Suprapubic skin (tissue), 4 donors: ENCODE results near the gene ADAMTS17. TPM values are rescaled to one million over a fixed set of nuclear protein-coding genes. Genes with fewer than 3 reads are reported as not detected.

Source experiments
- DNase-seq, 2 donors: peaks; one replicate each; pipeline ENCODE4 v3.0.0-alpha.2; 2019; ENCODE audit warnings: low spot score in 2 of 2
- H3K27ac ChIP-seq: fragments of 200-600 bp; sonication (generic); one replicate; pipeline ENCODE4 v1.5.1; 2019
- H3K27me3 ChIP-seq: fragments of 200-600 bp; sonication (generic); one replicate; pipeline ENCODE4 v1.5.1; 2019
- H3K36me3 ChIP-seq: fragments of 200-600 bp; sonication (generic); one replicate; pipeline ENCODE4 v1.5.1; 2019
- H3K4me1 ChIP-seq: fragments of 200-600 bp; sonication (generic); one replicate; pipeline ENCODE4 v1.5.1; 2019
- H3K4me3 ChIP-seq: fragments of 200-600 bp; sonication (generic); one replicate; pipeline ENCODE4 v1.5.1; 2019; ENCODE audit warnings: mild to moderate bottlenecking
- H3K9me3 ChIP-seq: fragments of 200-600 bp; sonication (generic); one replicate; pipeline ENCODE4 v1.5.1; 2019
- EP300 ChIP-seq: sonication (generic); formaldehyde crosslinking; IDR thresholded peaks from one replicate; pipeline ENCODE4 v1.6.1; 2017; ENCODE audit warnings: antibody characterized with exemption
- POLR2A ChIP-seq, 2 donors: fragments of 450-650 bp; IDR thresholded peaks; one replicate each; pipeline ENCODE4 v1.6.1; 2017; ENCODE audit warnings: antibody characterized with exemption in 2 of 2, mild to moderate bottlenecking in 2 of 2, moderate library complexity in 2 of 2
- POLR2AphosphoS5 ChIP-seq, 3 donors: sonication (generic); formaldehyde crosslinking; IDR thresholded peaks; one replicate each; pipeline ENCODE4 v1.6.1; 2017; ENCODE audit warnings: antibody characterized with exemption in 3 of 3
- WGBS: methylation state at CpG from one replicate; pipeline ENCODE4 v1.1.5; 2018; 5-methylcytosine and 5-hydroxymethylcytosine counted together
- total RNA-seq, 4 donors: library from RNA; depleted of rRNA; stranded (reverse); fragments of >200 nt; gene quantifications; one replicate each; pipeline ENCODE4 v1.1.0, GENCODE V29; 2016
- TF ChIP-seq, protein P1 (sequence below), 2 donors: fragments of 200-600 bp in 1 of 2; fragments of 450-650 bp in 1 of 2; sonication (generic) in 1 of 2; IDR thresholded peaks; one replicate each; pipeline ENCODE4 v1.5.1; 2016 to 2019; ENCODE audit warnings: antibody characterized with exemption in 2 of 2, mild to moderate bottlenecking in 1 of 2, moderate library complexity in 1 of 2

Gene ADAMTS17
- total RNA-seq, 4 donors from 2014 or later = 4.2 to 12.3 (median 6.3) TPM

DNA sequence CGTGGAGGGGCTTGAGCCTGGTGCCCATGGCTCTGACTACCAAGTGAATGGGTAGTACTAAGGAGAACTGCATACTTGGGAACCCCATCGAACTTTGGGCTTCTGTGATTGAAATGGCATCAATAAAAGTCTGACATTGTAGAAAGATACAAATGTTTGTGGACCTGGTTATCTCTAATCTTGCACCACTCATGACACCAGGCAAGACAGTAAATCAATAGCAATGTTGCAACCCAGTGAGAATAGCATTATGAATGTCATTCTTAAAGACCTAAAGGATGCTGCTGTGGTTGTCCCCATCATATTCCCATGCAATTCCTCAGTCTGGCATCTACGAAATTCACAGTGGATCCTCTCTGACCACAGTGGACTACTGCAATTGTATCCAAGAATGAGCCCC, 375.0 kb downstream of the ADAMTS17 start:
- TF ChIP-seq EP300 = no peak
- WGBS = 86% methylated on average over 3 of the region's 3 CpGs

DNA sequence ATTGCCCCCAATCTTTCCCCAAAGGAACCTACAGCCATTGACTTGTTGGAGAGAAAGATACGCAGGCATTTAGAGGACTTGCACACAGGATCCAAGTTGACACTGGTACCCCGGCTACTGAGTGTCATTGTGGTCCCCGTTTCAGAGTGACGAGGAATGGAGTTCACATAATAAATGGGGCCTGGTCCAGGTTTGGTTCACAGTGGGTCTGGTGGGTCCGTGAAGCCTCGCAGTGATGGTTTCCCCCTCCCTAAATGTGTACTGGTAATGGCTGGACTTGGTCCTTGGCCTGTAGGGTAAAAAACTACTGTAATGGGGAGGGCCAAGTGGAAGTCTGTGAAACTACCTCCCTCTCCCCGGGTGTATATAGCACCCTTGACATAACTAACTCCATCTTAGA, 376.4 kb downstream of the ADAMTS17 start:
- no peak overlapping the region for H3K27ac ChIP-seq
- no peaks in the 10 kb centered on the region for H3K36me3 ChIP-seq
- peaks cover 5% of the 10 kb centered on the region for H3K4me1 ChIP-seq
- H3K9me3 ChIP-seq = no peaks in the 10 kb centered on the region
- H3K4me3 ChIP-seq = no peak overlapping the region
- H3K27me3 ChIP-seq = no peaks in the 10 kb centered on the region
- TF ChIP-seq, protein P1, sequence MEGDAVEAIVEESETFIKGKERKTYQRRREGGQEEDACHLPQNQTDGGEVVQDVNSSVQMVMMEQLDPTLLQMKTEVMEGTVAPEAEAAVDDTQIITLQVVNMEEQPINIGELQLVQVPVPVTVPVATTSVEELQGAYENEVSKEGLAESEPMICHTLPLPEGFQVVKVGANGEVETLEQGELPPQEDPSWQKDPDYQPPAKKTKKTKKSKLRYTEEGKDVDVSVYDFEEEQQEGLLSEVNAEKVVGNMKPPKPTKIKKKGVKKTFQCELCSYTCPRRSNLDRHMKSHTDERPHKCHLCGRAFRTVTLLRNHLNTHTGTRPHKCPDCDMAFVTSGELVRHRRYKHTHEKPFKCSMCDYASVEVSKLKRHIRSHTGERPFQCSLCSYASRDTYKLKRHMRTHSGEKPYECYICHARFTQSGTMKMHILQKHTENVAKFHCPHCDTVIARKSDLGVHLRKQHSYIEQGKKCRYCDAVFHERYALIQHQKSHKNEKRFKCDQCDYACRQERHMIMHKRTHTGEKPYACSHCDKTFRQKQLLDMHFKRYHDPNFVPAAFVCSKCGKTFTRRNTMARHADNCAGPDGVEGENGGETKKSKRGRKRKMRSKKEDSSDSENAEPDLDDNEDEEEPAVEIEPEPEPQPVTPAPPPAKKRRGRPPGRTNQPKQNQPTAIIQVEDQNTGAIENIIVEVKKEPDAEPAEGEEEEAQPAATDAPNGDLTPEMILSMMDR (IDR thresholded peaks at IDR 0.05) = no peak
- TF ChIP-seq EP300 (no peak), POLR2AphosphoS5 (IDR thresholded peaks at IDR 0.05) (no peak), POLR2A (IDR thresholded peaks at IDR 0.05) (no peak)
- DNase-seq = peak; percentile 21 to 28
- 91% methylated on average over 5 of the region's 7 CpGs for WGBS

More for the DNA sequence above, 375.0 kb downstream of the ADAMTS17 start:
- no peaks in the 10 kb centered on the region for H3K9me3 ChIP-seq
- DNase-seq = no peak
- no peak overlapping the region for H3K4me3 ChIP-seq
- no peaks in the 10 kb centered on the region for H3K36me3 ChIP-seq
- H3K27ac ChIP-seq = no peak overlapping the region
- peaks cover 5% of the 10 kb centered on the region for H3K4me1 ChIP-seq
- no peaks in the 10 kb centered on the region for H3K27me3 ChIP-seq

DNA sequence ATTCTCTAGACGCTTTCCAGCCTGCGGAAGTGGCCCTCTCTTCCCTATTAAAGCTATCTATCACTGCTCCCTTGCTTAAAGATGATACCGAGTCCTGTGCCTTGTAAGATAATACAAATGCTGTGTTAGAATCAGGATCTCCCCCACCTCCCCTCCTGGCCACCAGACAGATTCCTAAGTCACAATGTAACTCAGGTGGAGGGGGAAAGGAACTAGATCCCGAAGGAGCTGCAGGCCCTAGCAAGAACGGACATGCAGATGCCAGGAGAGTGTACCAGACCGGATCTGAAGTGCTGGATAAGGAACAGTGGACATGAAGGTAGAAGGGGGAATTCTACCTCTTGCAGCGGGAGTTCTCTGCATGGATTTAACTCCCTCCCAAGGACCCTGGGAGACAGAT, 377.8 kb downstream of the ADAMTS17 start:
- peaks cover 9% of the 10 kb centered on the region for H3K27me3 ChIP-seq
- peak; percentile 15 to 44 for DNase-seq
- H3K27ac ChIP-seq = no peak overlapping the region
- 89% methylated on average over 7 of the region's 7 CpGs for WGBS
- no peaks in the 10 kb centered on the region for H3K9me3 ChIP-seq
- TF ChIP-seq, protein P1 (IDR thresholded peaks at IDR 0.05) = no peak
- TF ChIP-seq EP300 = no peak
- H3K36me3 ChIP-seq = no peaks in the 10 kb centered on the region
- H3K4me3 ChIP-seq = no peak overlapping the region
- peaks cover 5% of the 10 kb centered on the region for H3K4me1 ChIP-seq

GRCh38 chr15:99963096-99963825, 378.5 kb downstream of the ADAMTS17 start:
- TF ChIP-seq, protein P1 (IDR thresholded peaks at IDR 0.05) = no peak
- TF ChIP-seq EP300 (no peak), POLR2A (IDR thresholded peaks at IDR 0.05) (no peak), POLR2AphosphoS5 (IDR thresholded peaks at IDR 0.05) (no peak)
- Histone ChIP-seq H3K27ac (no peak overlapping the region), H3K4me1 (peaks cover 5% of the 10 kb centered on the region), H3K9me3 (no peaks in the 10 kb centered on the region), H3K36me3 (no peaks in the 10 kb centered on the region), H3K4me3 (no peak overlapping the region), H3K27me3 (peaks cover 13% of the 10 kb centered on the region)
- 59% methylated on average over 8 of the region's 8 CpGs for WGBS
- peak; percentile 21 to 41 for DNase-seq

- WGBS = 96% methylated on average over 19 of the region's 19 CpGs
- Histone ChIP-seq H3K36me3 (no peaks in the 10 kb centered on the region), H3K4me1 (no peaks in the 10 kb centered on the region), H3K9me3 (no peaks in the 10 kb centered on the region), H3K4me3 (no peak overlapping the region), H3K27ac (no peak overlapping the region), H3K27me3 (peaks cover 16% of the 10 kb centered on the region)
- TF ChIP-seq POLR2A (IDR thresholded peaks at IDR 0.05) (no peak), POLR2AphosphoS5 (IDR thresholded peaks at IDR 0.05) (no peak), EP300 (no peak)
- TF ChIP-seq, protein P1 (IDR thresholded peaks at IDR 0.05) = no peak
- DNase-seq = peak; percentile 40 to 73
Observed at GRCh38 chr15:99962006-99962561, 379.7 kb downstream of the ADAMTS17 start.
